Measurements from ENCODE around the gene CBFA2T3. TPM values are rescaled to one million over a fixed set of nuclear protein-coding genes. Genes with fewer than 3 reads are reported as not detected.

Gene CBFA2T3
- total RNA-seq, 6 experiments from 2014 or later = 2.5 to 9.8 (median 4.2) TPM

GRCh38 chr16:88917915-88918627 lies 58.9 kb downstream of the CBFA2T3 start:
- TF ChIP-seq POLR2A (IDR thresholded peaks at IDR 0.05) = no peak
- TF ChIP-seq CTCF (IDR thresholded peaks at IDR 0.05) = no peak
- WGBS (ENCODE audit: insufficient coverage, low coverage, low lambda C conversion rate, missing lambda C conversion rate) = 84% methylated on average over 4 of the region's 19 CpGs
- intact Hi-C loops (cut with DNase I) = loop anchor here in 1 of 2 donors (10.0 kb wide), 1 partner anchor 147 kb away; no protein-coding TSS in a partner anchor

GRCh38 chr16:88917146-88917914 lies 59.7 kb downstream of the CBFA2T3 start:
- no peak overlapping the region for H3K27ac ChIP-seq
- 57% methylated on average over 18 of the region's 30 CpGs for WGBS (ENCODE audit: insufficient coverage, low coverage, low lambda C conversion rate, missing lambda C conversion rate)
- H3K36me3 ChIP-seq = no peaks in the 10 kb centered on the region
- DNase-seq = no peak
- H3K9me3 ChIP-seq = no peaks in the 10 kb centered on the region
- intact Hi-C loops (cut with DNase I) = loop anchor here in 1 of 2 donors (10.0 kb wide), 1 partner anchor 147 kb away; no protein-coding TSS in a partner anchor
- TF ChIP-seq POLR2A (IDR thresholded peaks at IDR 0.05) = no peak
- no peak for TF ChIP-seq CTCF (IDR thresholded peaks at IDR 0.05)
- no peak overlapping the region for H3K4me3 ChIP-seq
- no peaks in the 10 kb centered on the region for H3K4me1 ChIP-seq
- H3K27me3 ChIP-seq = no peaks in the 10 kb centered on the region
- ATAC-seq = no peak

More at GRCh38 chr16:88917915-88918627, 58.9 kb downstream of the CBFA2T3 start:
- no peak overlapping the region for H3K4me3 ChIP-seq
- DNase-seq (no peak), ATAC-seq (no peak)
- H3K4me1 ChIP-seq = no peaks in the 10 kb centered on the region
- H3K36me3 ChIP-seq = no peaks in the 10 kb centered on the region
- no peaks in the 10 kb centered on the region for H3K9me3 ChIP-seq
- no peaks in the 10 kb centered on the region for H3K27me3 ChIP-seq
- no peak overlapping the region for H3K27ac ChIP-seq

- ATAC-seq = no peak
- TF ChIP-seq POLR2A (IDR thresholded peaks at IDR 0.05) (no peak), CTCF (IDR thresholded peaks at IDR 0.05) (no peak)
- H3K9me3 ChIP-seq = no peaks in the 10 kb centered on the region
- H3K36me3 ChIP-seq = no peaks in the 10 kb centered on the region
- no peak overlapping the region for H3K27ac ChIP-seq
- 80% methylated on average over 15 of the region's 30 CpGs for WGBS (ENCODE audit: insufficient coverage, low coverage, low lambda C conversion rate, missing lambda C conversion rate)
- intact Hi-C loops (cut with DNase I) = loop anchor here in 1 of 2 donors (10.0 kb wide), 1 partner anchor 149 kb away; no protein-coding TSS in a partner anchor
- no peak overlapping the region for H3K4me3 ChIP-seq
- no peaks in the 10 kb centered on the region for H3K4me1 ChIP-seq
- no peak for DNase-seq
- H3K27me3 ChIP-seq = no peaks in the 10 kb centered on the region
Observed at GRCh38 chr16:88915639-88916327, 61.2 kb downstream of the CBFA2T3 start.

GRCh38 chr16:88914750-88915368 lies 62.1 kb downstream of the CBFA2T3 start:
- Histone ChIP-seq H3K27me3 (no peaks in the 10 kb centered on the region), H3K9me3 (no peaks in the 10 kb centered on the region), H3K27ac (no peak overlapping the region), H3K4me1 (no peaks in the 10 kb centered on the region), H3K4me3 (no peak overlapping the region), H3K36me3 (no peaks in the 10 kb centered on the region)
- DNase-seq (no peak), ATAC-seq (no peak)
- intact Hi-C loops (cut with DNase I) = loop anchor here in 1 of 2 donors (10.0 kb wide), 1 partner anchor 150 kb away; no protein-coding TSS in a partner anchor
- TF ChIP-seq POLR2A (IDR thresholded peaks at IDR 0.05) (no peak), CTCF (IDR thresholded peaks at IDR 0.05) (no peak)
- 56% methylated on average over 8 of the region's 20 CpGs for WGBS (ENCODE audit: insufficient coverage, low coverage, low lambda C conversion rate, missing lambda C conversion rate)
